NCI-H526 (cell line): ENCODE measurements around the gene CYP26B1.
A peak's percentile ranks its signal among the peaks of the same experiment; 100 is the strongest.

Experiments
- DNase-seq, 2 experiments: peaks; one replicate each; lab custom pipeline; 2025; lab: John Stamatoyannopoulos, UW

Gene CYP26B1

GRCh38 chr2:72141881-72142451 lies 5.7 kb downstream of the CYP26B1 start:
- no peak for DNase-seq

GRCh38 chr2:72141032-72141645 lies 6.5 kb downstream of the CYP26B1 start:
- DNase-seq = no peak

- no peak for DNase-seq
Measured at GRCh38 chr2:72140621-72140960, 7.1 kb downstream of the CYP26B1 start.

GRCh38 chr2:72139874-72140620 lies 7.6 kb downstream of the CYP26B1 start:
- DNase-seq = no peak

GRCh38 chr2:72139471-72139873 lies 8.2 kb downstream of the CYP26B1 start:
- no peak for DNase-seq

- DNase-seq = no peak
Measured at GRCh38 chr2:72138921-72139381, 8.7 kb downstream of the CYP26B1 start.

GRCh38 chr2:72138011-72138881 lies 9.4 kb downstream of the CYP26B1 start:
- DNase-seq = no peak

- peak in 1 of 2 experiments; percentile 60 for DNase-seq
Measured at GRCh38 chr2:72137498-72138010, 10.1 kb downstream of the CYP26B1 start.

GRCh38 chr2:72136933-72137497 lies 10.6 kb downstream of the CYP26B1 start:
- DNase-seq = no peak

- DNase-seq = no peak
Measured at GRCh38 chr2:72136331-72136730, 11.3 kb downstream of the CYP26B1 start.

GRCh38 chr2:72135921-72136320 lies 11.7 kb downstream of the CYP26B1 start:
- DNase-seq = no peak

GRCh38 chr2:72134997-72135800 lies 12.5 kb downstream of the CYP26B1 start:
- DNase-seq = no peak

GRCh38 chr2:72134408-72134996 lies 13.2 kb downstream of the CYP26B1 start:
- no peak for DNase-seq

- DNase-seq = no peak
Measured at GRCh38 chr2:72133721-72134407, 13.8 kb downstream of the CYP26B1 start.

GRCh38 chr2:72132981-72133720 lies 14.5 kb downstream of the CYP26B1 start:
- no peak for DNase-seq

- DNase-seq = peak in 1 of 2 experiments; percentile 14
Measured at GRCh38 chr2:72131916-72132841, 15.5 kb downstream of the CYP26B1 start.

GRCh38 chr2:72131371-72131891 lies 16.2 kb downstream of the CYP26B1 start:
- DNase-seq = no peak
